Subcutaneous preadipocyte (primary cell): Measurements from ENCODE around the gene KMT5C. TPM values are rescaled to one million over a fixed set of nuclear protein-coding genes. Genes with fewer than 3 reads are reported as not detected.

Experiments
- total RNA-seq: library from RNA; depleted of rRNA; stranded (reverse); fragments of >200 nt; gene quantifications from 2 replicates; pipeline ENCODE4 v1.2.3, GENCODE V29; 2012

Gene KMT5C
- 6.6 and 7.6 TPM in 2 replicates for total RNA-seq

GRCh38 chr19:55339105-55339888 is at the start of gene KMT5C:
Gene KMT5C, plus strand, starts transcription at chr19:55339876. Its CDS starts 2,061 bp downstream, at chr19:55341937.

DNA sequence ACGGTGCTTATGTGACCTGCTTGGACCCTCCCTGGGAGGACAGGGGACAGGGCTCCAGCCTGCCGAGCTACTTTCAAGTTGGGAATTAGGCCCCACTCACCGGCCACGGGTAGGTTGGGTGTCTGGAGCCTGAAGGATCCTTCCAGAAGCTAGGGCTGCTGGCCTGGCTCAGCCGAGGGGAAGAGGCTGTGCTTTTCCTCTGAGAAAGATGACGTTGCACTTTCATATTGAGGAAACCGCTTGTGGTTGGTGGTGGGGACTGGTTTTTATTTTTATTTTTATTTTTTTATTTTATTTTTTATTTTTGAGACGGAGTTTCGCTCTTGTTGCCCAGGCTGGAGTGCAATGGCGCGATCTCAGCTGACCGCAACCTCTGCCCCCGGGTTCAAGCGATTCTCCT is 14.5 kb upstream of the KMT5C start, which contains the start of gene TMEM150B:
TMEM150B (minus strand) TSS at position 170 of the 400 bp plus-strand sequence. CDS start 4,305 bp downstream, outside the sequence.

GRCh38 chr19:55354698-55355212 is 15.1 kb downstream of the KMT5C start, which contains the start of gene COX6B2:
Gene COX6B2, minus strand, starts transcription at chr19:55354719. Its CDS starts 198 bp downstream, at chr19:55354521.

DNA sequence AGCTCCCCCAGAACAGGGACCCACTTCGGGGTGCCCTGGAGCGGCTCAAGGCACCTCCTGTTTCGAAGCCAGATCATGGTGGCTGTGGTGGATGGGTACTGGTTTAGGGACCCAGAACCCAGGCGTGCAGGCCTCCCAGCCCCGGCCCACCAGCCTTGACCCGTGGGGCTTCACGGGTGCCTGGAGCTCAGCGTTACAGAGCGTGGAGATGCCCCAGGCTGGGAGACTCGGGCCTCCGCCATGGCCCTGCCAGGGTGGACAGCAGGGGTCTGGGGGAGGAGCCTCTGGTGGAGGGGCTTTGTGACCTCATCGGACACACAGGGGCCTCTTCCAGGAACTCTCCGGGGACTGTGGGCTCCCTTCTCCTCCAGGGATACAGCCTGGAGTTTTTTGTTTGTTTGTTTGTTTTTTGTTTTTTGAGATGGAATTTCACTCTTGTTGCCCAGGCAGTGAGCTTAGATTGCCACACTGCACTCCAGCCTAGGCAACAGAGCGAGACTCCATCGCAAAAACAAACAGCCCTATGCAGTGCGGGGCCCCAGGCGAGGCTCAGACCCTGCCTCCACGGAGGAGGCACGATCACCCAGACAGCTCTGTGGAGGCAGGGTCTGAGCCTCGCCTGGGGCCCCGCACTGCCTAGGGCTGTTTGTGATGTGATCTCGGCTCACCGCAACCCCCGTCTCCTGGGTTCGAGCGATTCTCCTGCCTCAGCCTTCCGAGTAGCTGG is 23.5 kb downstream of the KMT5C start, which contains the start of gene GARIN5B:
GARIN5B (minus strand) TSS at position 271 of the 727 bp plus-strand sequence; CDS start at position 77, 194 bp downstream.

DNA sequence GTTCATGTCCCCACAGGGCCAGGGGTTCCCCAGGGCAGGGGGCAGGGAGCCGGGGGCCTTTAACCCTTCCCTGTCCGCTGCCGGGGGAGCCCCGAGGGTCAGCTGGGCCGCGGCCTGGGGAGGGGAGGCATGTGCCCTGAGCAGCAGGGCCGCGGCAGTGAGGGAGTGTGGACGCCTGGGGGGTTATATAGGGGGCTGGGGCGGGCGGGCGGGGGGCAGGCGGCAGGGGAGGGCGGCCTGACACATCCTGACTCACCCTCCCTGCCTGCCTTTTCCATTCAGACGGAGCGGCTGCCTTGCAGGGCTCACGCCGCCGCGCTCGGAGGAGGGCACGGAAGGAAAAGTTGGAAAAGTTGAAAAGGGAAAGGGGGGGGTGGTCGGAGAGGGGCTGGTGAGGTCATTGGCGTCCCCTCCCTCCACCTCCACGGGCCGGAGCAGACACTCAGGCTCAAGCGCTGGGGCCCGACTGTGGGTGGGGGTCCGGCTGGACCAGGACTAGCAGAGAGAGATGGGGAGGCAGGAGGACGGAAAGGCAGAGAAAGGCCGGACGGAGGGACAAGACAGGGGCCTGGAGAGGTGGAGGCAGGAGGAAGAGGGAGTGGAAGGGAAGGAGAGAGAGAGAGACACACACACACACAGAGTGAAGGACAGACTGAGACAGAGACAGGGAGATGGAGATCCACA is 30.8 kb downstream of the KMT5C start, which contains the start of gene IL11:
IL11 (minus strand) TSS at position 159 of the 684 bp plus-strand sequence; CDS start at position 6, 153 bp downstream.

DNA sequence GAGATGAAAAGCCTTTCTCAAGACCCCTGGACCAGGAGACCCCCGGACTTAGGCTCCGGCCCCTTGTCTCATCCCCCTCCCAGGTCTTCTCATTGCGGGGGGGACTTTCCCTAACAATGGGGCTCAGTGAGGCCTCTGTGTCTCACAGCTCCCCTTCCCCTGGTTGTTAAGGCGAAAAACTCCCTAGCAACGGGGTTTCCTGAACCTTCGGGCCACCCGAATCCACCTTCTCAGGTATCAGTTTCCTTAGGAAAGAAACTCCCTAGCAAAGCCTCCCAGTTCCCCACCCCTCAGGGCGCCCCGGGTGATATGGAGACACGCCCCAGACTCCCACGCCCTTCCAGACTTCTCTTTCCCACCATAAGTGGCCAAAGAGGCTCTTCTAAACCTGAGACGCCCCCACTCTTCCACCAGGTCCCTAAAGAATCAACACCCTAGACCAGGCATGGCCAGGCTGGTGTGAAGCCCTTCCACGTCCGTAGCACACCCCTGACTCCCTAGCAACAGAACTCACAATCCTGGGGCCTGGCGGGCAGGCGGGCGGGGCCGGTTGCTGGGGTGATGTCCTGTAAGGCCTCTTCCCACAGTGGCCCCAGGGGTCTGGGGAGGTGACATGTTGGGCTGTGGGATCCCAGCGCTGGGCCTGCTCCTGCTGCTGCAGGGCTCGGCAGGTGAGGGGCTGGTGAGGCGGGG is 36.7 kb downstream of the KMT5C start, which contains the start of gene TMEM190:
TMEM190 (plus strand) TSS at position 586 of the 693 bp plus-strand sequence; CDS start at position 614, 28 bp downstream.

DNA sequence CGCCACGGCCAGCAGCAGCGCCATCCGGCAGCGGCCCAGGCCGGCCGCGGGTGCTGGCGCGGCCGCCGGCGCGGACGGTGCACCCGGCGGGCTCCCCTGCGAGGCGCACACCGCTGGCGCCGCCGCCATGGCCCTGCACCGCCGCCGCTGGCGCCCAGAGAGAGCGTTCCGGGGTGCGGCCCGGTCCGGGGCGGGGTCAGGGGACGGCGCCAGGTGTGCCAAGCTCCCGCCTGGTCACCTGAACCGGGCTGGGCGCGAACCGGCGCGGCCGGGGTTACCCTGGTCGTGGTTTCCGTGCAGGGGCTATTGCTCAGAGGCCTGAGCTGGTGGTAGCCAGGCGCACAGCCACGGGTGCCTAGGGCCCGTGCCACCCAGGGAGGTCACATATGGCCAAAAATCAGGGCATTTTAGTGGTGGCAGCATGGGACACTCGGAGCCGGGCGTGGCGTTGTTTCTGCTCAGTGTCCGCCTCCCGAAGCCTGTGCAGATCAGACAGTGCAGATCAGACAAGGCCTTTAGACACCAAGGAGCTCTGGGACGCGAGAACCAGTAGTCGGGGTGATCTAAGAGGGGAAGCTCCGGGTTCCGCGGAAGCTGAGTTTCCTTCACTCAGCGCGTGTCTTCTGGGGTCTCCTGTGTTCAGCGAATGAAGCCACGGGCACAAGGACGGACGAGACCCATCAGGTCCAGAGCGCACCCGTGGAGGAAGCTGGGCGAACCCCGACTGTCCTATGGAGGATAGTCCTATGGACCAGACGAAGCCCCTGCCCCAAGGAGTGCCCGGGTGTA is 44.6 kb downstream of the KMT5C start, which contains the start of gene TMEM238:
TMEM238 (minus strand) TSS at position 162 of the 789 bp plus-strand sequence; CDS start at position 129, 33 bp downstream.

GRCh38 chr19:55385724-55386492 is 46.2 kb downstream of the KMT5C start, which contains the start of gene RPL28:
Gene RPL28, plus strand, starts transcription at chr19:55385932. Its CDS starts 426 bp downstream, at chr19:55386358.

Other genes with a start within 250 kb of the KMT5C start
- 39.3 and 55.1 TPM in 2 replicates for gene PPP1R12C, start 222.2 kb upstream of the KMT5C start, total RNA-seq
- 0.73 and 2.9 TPM in 2 replicates for gene TNNT1, start 190.7 kb upstream of the KMT5C start, total RNA-seq
- gene TNNI3, start 182.1 kb upstream of the KMT5C start, total RNA-seq = 0.37 TPM in 1 of 2 replicates, not detected in the other
- 0.59 and 1.5 TPM in 2 replicates for gene DNAAF3, start 173.3 kb upstream of the KMT5C start, total RNA-seq
- 0.39 and 1.1 TPM in 2 replicates for gene SYT5, start 159.6 kb upstream of the KMT5C start, total RNA-seq
- 5.3 and 11.4 TPM in 2 replicates for gene PTPRH, start 130.4 kb upstream of the KMT5C start, total RNA-seq
- 0.73 and 2.3 TPM in 2 replicates for gene TMEM86B, start 111.1 kb upstream of the KMT5C start, total RNA-seq
- gene PPP6R1, start 80.9 kb upstream of the KMT5C start, total RNA-seq = 32.3 and 44.8 TPM in 2 replicates
- 36.6 and 38.9 TPM in 2 replicates for gene HSPBP1, start 59.8 kb upstream of the KMT5C start, total RNA-seq
- gene BRSK1, start 55.9 kb upstream of the KMT5C start, total RNA-seq = 0.59 and 1.8 TPM in 2 replicates
- not detected in 2 replicates for gene TMEM150B, start 14.5 kb upstream of the KMT5C start, total RNA-seq
- gene COX6B2, start 14.8 kb downstream of the KMT5C start, total RNA-seq = not detected in 2 replicates
- gene GARIN5B, start 23.4 kb downstream of the KMT5C start, total RNA-seq = not detected in 2 replicates
- gene IL11, start 30.6 kb downstream of the KMT5C start, total RNA-seq = 0.37 and 1.6 TPM in 2 replicates
- gene TMEM190, start 37.0 kb downstream of the KMT5C start, total RNA-seq = not detected in 2 replicates
- gene TMEM238, start 44.4 kb downstream of the KMT5C start, total RNA-seq = not detected in 2 replicates
- gene RPL28, start 46.1 kb downstream of the KMT5C start, total RNA-seq = 171 and 427 TPM in 2 replicates
- gene UBE2S, start 67.9 kb downstream of the KMT5C start, total RNA-seq = 72.0 and 185 TPM in 2 replicates
- gene SHISA7, start 103.4 kb downstream of the KMT5C start, total RNA-seq = not detected in 2 replicates
- gene ISOC2, start 121.8 kb downstream of the KMT5C start, total RNA-seq = 83.0 and 83.9 TPM in 2 replicates
- gene C19orf85, start 124.9 kb downstream of the KMT5C start, total RNA-seq = not detected in 2 replicates
- 2.6 and 2.7 TPM in 2 replicates for gene ZNF628, start 136.7 kb downstream of the KMT5C start, total RNA-seq
- gene NAT14, start 145.3 kb downstream of the KMT5C start, total RNA-seq = 9.9 and 10.0 TPM in 2 replicates
- 9.2 and 14.7 TPM in 2 replicates for gene SSC5D, start 148.6 kb downstream of the KMT5C start, total RNA-seq
- not detected in 2 replicates for gene SBK2, start 197.3 kb downstream of the KMT5C start, total RNA-seq
- gene SBK3, start 205.7 kb downstream of the KMT5C start, total RNA-seq = 0.37 TPM in 1 of 2 replicates, not detected in the other
- gene ZNF579, start 241.0 kb downstream of the KMT5C start, total RNA-seq = 4.3 and 4.4 TPM in 2 replicates